Fibroblast of peridontal ligament (primary cell): Measurements from ENCODE around the gene BDNF.
"Not testable (repeated sequence)": the region's sequence is repeated elsewhere in the genome, so short reads cannot be mapped to it uniquely, and the experiment has no call there.

Source experiments
- DNase-seq: peaks from one replicate; pipeline ENCODE4 v3.0.0-alpha.2; 2010; ENCODE audit errors: extremely low read depth

The BDNF gene

GRCh38 chr11:27700351-27701301, at the start of gene BDNF:
TSS of gene BDNF (minus strand) at chr11:27700455. CDS start at chr11:27658564, 41,891 bp downstream.
- DNase-seq: peak; percentile 60

- DNase-seq: no peak
These were observed 40.2 kb upstream of the BDNF start for GRCh38 chr11:27740362-27741013.

GRCh38 chr11:27735281-27735680, 35.0 kb upstream of the BDNF start:
- DNase-seq: no peak

- DNase-seq: not testable (repeated sequence)
These were observed 31.5 kb upstream of the BDNF start for GRCh38 chr11:27731803-27732202.

- DNase-seq: no peak
These were observed 26.7 kb upstream of the BDNF start for GRCh38 chr11:27726981-27727380.

GRCh38 chr11:27723687-27724086, 23.4 kb upstream of the BDNF start:
- peak; percentile 41 for DNase-seq

GRCh38 chr11:27722953-27723344, 22.7 kb upstream of the BDNF start:
- DNase-seq: peak; percentile 27

GRCh38 chr11:27722117-27722952, 22.1 kb upstream of the BDNF start:
- peak; percentile 47 for DNase-seq

- DNase-seq: no peak
These were observed 21.2 kb upstream of the BDNF start for GRCh38 chr11:27721264-27722116.

GRCh38 chr11:27720277-27720830, 20.1 kb upstream of the BDNF start:
- peak; percentile 68 for DNase-seq

- DNase-seq: no peak
These were observed 19.3 kb upstream of the BDNF start for GRCh38 chr11:27719546-27719925.

GRCh38 chr11:27718863-27719545, 18.7 kb upstream of the BDNF start:
- DNase-seq: peak; percentile 54

GRCh38 chr11:27718346-27718862, 18.1 kb upstream of the BDNF start:
- peak; percentile 95 for DNase-seq

GRCh38 chr11:27717801-27718229, 17.6 kb upstream of the BDNF start:
- peak; percentile 47 for DNase-seq

GRCh38 chr11:27717377-27717776, 17.1 kb upstream of the BDNF start:
- DNase-seq: peak; percentile 53

GRCh38 chr11:27716835-27717234, 16.6 kb upstream of the BDNF start:
- DNase-seq: peak; percentile 92

- DNase-seq: no peak
These were observed 16.0 kb upstream of the BDNF start for GRCh38 chr11:27716216-27716615.

GRCh38 chr11:27711725-27712124, 11.5 kb upstream of the BDNF start:
- DNase-seq: no peak

GRCh38 chr11:27710536-27710935, 10.3 kb upstream of the BDNF start:
- peak; percentile 52 for DNase-seq

GRCh38 chr11:27707676-27708075, 7.4 kb upstream of the BDNF start:
- no peak for DNase-seq
